Stimulated activated CD4-positive, alpha-beta T cell treated with anti-CD3 and anti-CD28 coated beads, Interleukin-2, amount 100 ng/mL, for 4 hours (primary cell): ENCODE measurements around the gene DDX10.

Experiments used
- DNase-seq: peaks from one replicate; pipeline ENCODE4 v3.0.0-alpha.2; 2020; ENCODE audit warnings: low read depth

The DDX10 gene

DNA sequence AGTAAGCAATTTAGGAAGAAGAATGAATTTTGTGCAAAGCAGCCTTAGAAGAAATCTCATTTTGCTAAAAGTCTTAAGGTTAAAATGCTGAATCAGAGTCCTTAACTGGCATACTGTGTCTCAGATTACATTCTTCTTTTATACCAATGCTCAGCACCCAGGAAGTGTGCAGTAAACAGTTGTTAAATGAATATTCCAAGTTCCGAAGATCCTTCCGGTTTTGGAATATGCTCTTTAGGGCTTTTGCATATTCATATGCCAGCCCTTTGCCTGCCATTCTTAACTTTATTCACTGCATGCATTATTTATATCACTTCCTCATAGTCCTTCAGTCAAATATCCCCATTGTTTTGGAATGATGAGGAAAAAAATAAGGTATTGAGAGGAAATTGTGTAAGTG is 242.0 kb downstream of the DDX10 start:
- DNase-seq = no peak

DNA sequence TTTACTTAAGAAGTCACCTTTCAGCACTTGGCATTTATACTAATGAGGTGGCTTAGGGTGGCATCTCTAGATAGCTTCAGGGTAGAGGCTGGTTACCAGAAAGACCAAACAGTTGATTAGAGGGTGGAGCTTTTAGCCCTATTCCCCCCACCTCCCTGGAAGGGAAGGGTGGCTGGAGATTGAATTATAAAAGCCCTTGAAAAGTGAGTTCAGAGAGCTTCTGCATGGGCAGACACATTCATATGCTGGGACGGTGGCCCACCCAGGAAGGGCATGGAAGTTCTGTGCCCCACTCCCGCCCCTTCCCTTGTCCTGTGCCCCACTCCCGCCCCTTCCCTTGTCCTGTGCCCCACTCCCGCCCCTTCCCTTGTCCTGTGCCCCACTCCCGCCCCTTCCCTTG is 244.2 kb downstream of the DDX10 start:
- DNase-seq = no peak

DNA sequence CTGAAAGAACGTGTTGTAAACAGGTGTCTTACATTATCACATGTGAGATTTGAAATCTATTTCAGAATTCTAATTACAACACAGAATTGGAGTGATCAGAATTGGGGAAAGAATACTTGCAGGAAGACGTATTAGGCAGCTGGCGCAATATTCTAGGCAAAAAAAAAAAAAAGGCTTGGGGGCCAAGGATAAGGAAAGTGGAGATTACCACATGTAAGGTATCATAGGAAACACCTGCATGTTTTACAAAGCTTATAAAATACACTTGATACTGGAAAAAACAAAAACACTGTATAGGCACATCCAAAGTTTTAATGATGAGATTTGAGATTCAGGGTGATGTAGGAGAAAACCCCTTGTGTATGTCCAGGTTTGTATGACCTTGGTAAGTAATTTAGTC is 245.1 kb downstream of the DDX10 start:
- no peak for DNase-seq

DNA sequence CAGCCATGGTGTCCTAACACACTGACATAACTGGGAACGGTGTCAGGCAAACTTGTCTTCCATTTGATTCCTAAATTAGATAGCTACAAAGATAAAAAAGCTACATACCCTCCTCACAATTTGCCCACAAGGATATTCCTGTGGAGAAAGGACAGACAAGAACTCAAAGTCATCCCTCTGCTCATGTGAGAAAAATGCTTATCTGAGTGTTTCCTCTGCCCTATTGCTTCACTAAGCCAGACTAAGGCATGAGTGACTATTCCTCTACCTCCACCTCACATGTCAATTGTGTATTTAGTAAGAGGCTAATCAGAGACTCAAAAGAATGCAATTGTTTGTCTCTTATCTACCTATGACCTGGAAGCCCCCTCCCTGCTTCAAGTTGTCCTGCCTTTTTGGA is 247.7 kb downstream of the DDX10 start:
- no peak for DNase-seq

DNA sequence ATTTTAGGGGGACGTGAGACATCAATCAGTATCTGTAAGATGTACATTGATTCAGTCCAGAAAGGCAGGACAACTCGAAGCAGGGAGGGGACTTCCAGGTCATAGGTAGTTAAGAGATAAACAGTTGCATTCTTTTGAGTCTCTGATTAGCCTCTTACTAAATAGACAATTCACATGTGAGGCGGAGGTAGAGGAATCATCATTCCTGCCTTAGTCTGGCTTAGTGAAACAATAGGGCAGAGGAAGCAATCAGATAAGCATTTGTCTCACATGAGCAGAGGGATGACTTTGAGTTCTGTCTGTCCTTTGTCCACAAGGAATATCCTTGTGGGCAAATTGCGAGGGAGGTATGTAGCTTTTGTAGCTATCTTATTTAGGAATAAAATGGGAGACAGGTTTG is 248.3 kb downstream of the DDX10 start:
- DNase-seq = no peak

DNA sequence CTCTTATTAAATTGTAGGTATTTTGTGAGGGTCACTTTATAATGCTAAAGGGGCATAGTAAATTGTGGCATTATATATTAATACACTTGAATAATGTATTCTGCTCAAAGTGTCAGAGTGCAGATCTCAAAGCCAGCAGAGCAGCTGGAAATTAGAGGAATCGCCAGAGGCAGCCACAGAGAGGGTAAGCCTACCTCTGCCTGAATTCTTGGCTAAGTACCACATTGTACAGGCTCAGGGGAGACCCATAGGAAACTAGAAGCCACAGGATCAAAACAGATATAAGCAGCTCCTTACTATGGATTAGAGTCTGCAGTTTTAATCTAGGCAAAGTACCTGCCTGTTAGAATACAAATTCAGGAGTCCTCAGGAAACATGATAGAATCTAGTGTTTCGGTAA is 249.3 kb downstream of the DDX10 start:
- DNase-seq = no peak

DNA sequence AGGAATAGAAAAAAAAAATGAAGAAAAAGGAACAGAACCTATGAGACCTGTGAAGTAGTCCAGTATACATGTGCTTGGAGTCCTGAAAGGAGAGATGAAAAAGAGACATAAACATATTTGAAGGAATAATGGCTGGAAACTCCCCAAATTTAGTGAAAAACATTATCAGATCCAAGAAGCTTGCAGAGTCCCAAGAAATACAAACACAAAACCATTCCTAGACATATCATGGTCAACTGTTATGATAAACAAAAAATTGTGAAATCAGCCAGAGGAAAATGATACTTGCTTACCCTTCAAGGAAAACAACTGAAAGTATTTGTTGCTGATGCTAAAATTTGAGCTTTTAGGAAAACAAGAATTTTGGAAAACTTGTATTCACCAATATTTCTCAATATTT is 250.1 kb downstream of the DDX10 start:
- DNase-seq = no peak

DNA sequence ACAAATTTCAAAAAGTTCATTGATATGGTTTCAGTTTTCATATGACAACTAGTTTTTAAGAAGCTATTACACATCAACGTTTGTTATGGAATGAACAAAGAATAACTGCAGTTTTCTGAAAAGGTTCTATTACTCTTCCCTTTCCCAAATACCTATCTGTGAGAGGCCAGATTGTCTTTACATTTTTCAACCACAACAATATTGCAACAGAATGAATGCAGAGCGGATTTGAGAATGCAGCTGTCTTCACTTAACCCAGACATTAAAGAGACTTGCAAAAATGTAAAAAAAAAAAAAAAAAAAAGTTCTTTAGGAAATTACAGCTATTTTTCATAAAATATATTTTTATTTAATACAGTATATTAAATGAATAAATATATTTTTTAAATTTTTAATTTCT is 250.8 kb downstream of the DDX10 start:
- DNase-seq = no peak

DNA sequence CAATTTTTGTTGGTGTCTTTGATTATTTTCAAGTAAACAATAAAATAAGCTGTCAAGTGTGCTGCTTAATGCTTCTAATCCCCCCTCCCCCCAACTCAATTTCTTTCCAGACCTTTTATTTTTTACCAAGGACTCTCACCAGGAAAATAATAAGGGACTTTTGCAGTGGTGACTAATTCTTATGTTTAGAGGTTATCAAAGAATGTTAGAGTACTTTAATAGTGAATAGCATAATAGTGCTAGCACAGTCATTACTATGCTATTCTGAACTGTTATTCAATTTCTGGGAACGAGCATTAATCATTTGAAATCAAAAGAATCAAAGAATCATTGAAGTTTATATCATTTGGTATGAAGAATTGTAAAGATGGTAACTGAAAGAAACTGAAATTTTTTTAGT is 251.4 kb downstream of the DDX10 start:
- DNase-seq = no peak

DNA sequence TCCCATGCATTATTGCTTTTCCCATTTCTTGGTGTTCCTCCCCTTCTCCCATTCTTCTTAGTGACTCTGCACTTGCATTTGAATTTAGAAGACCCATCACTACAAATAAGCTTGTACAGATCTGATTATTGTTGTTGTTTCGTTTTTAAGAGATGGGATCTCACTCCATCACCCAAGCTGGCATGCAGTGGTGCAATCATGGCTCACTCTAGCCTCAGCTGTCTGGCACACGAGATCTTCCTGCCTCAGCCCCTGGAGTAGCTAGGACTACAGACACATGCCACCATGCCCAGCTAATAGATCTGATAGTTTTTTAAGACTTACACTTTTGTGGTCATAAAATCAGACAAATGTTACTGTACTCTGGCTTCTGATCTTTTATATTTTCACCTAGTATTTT is 252.1 kb downstream of the DDX10 start:
- DNase-seq = no peak

DNA sequence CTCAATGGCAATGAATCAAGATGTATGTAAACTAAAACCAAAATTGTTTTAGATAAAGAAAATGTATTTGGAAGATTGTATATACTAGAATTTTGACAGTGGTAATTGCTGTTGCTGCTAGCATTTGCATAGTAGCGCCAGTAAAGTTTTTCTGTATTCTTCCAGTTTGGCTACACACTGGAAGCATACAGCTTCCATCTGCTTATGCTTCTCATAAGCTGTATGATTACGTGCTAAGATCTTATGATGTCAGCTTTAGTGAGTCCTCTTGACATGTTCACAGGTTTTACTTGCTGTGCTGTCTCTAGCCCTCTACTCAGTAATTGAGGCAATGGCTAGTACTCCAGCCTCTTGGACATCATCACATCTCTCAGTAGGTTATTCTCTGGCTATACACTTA is 256.3 kb downstream of the DDX10 start:
- DNase-seq = no peak

DNA sequence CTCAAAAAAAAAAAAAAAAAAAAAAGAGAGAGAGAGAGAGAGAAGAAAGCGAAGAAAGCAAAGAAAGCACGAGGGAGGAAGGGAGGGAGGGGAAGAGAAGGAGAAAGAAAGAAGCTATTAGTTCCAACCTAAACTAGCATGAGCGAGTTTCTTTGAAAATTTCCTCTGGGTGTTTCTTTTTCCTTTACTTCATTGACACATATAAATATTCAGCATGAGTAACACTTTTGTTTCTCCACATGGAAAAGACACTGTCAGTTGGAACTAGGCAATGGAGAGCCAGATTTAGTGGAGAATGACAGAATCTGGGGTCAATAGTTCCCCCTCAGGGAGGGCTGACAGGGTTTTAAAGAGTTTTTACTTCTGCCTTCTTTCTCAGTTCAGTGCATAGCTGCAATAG is 257.4 kb downstream of the DDX10 start:
- DNase-seq = no peak

DNA sequence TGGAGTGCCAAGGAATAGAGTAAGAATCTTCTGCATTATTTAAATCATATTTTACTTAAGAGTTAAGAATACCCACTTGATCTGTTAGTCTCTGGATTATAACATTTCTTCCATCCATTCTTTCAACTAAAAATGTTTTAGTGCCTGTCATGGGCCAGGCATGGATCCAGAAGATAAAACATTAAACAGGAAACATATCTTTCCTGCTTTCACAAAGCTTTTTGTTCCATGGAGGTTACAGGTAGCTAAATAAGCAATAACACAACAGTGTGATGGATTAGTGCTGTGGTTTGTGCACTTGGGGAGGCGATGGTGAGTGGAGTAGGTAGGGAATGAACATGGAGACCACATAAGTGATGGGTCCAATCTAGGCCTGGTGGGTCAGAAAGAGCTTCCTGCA is 258.5 kb downstream of the DDX10 start:
- no peak for DNase-seq

DNA sequence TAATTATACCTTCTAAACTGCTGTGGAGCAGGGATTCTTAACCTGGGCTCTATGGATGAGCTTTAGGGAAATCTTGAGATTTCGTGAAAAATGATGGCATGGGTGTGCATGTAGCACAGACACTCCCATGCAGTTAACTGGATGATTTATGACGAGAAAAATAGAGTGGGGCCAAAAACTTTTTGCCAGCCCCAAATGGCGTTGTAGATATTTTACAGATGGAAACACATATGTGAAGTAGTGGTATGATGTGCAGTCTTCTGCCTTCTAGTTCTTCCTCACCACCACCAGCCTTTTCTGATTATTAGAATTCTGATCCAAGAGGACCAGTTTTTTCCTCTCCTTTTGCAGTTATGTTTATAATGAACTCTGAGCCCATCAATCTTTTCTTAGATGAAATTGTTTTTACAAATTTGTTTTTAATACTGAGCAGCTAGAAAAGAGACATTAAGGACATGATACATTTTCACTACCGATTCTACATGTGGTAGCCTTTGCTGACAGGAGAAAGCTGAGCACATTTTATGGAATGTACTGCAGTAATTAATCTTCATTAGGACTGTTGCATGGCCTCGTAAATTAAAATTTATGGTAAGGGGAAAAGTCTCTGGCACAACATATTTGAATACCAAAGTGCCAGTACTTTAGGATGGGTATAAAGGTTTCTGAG is 261.4 kb downstream of the DDX10 start:
- no peak for DNase-seq

DNA sequence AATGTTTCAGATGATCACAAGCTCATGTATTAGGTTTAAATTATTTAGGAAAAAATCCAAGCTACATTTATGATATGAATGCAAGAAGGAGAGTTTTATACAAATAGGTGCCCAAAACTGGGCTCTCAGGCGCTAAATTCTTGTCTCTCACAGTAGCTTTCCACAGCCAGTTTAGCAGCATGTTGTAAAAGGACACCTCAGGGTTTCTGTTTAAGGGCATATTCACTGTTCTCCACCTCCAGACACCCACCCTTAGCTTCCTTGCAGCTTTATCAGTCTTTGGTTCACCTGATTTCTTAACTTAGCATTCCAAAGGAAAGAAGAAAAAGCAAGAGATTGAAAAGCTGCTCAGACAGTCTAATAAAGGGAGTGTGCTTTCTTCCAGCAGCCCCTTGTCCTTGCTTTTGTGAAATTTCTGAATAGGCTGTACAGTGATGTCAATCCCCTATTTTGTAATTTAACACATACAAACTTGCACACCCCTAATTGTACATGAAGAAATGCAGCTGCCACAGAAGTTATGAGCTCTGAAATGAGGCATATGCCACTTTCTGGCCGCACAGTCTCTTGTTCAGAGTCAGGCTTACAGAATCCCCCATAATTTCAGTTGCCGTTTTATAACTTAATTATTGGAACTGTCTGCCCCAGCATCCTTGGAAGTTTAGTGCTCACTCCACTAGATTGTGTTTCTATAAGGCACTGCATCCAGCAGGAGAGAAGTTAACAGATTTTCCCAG is 262.1 kb downstream of the DDX10 start:
- DNase-seq = no peak

DNA sequence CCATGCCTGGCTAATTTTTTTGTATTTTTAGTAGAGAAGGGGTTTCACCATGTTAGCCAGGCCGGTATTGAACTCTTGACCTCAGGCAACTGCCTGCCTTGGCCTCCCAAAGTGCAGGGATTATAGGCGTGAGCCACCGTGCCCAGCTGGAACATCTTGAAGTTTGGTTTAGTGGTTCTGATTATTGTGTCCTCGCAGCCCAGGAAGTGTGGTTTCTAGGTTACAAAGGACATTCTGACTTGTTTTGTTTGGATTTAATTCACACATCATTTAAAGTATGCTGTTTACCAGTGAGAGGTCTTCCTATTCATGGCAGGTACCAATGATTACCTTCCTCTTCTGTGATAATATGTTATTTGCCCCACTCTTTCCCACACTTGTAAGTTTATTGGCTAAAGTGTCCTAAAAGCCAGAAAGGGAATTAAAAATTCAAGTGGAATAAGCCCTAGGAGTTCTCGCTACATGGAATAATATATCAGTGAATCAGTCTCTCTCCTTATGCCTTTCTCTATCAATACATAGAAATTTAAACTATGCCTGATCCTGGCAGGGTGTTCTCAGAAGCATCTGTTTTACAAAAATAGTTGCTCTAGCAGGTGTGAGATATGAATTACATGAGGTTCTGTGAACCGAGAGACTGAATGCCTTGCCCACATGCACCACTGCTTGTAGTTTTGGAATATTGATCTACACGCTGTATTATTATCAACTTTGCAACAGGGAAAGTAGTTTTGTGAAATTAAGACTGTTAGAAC is 263.1 kb downstream of the DDX10 start:
- DNase-seq = no peak

DNA sequence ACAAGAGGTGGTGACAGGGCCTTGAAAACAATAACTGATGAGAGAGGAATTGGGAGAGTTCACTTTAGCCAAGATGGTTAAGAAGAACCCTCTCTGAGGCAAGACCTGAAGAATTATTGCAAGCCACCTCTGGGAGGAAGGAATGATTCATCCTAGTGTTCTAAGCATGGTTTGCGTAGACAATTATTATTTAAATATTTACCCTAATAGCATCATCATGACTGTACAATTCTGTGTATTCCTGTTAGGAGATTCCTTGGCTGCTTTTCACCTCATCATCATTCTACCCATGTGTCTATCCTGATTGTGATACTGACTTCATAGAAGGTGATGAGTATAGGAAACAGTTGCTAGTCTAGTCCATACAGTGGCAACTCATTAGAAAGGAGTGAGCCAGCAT is 264.4 kb downstream of the DDX10 start:
- DNase-seq = no peak

DNA sequence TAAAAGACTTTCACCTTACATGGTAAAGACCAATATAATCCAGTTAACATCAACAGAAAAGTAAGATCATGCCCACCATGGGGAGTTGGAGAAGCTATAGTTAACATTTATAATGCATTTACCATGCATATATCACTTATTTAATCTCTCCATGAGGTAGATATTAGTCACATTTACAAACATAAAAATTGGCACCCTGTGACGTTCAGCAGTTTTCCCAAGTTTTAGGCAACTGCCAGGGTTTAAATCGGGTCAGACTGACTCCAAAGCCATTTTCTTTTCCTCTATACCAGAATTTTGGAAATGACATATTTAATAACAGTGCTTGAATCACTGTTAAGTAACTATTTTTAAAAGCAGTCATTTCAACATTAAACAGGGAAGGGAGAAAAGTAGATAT is 266.3 kb downstream of the DDX10 start:
- no peak for DNase-seq

DNA sequence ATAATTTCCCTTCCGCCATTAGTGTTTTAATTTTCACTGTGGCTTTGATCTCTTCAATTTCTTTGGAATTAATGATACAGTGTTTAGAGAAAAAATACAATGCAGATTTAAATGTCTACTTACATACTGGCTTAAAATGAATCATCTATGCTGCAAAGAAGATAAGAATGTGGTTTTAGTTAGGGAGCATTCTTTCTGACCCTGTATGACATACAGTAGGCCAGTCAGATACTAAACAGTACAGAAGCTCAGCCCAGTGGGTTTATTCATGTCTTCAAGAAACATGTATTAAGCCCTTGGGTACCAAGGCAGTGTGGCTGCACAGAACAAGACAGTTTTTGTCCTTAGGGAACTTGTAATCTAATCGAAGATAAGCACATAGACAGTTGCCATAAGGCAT is 268.8 kb downstream of the DDX10 start:
- no peak for DNase-seq

DNA sequence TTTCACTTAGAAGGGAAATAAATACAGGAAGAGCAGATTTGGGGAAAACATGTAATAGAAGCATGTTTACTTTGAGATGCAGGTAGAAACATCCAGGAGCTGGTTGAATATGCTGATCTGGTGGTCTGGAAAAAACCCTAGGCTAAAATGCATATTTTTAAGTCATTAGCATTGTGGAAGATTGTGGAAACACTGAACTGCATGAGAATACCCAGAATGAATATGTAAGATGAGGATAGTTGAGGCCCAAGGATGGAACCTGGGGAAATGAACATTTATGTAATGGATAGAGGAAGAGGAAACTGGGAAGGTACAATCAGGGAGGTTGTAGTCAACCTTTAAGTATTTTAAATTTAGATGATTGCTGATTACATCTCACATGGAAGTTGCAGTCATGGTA is 269.4 kb downstream of the DDX10 start:
- DNase-seq = no peak

DNA sequence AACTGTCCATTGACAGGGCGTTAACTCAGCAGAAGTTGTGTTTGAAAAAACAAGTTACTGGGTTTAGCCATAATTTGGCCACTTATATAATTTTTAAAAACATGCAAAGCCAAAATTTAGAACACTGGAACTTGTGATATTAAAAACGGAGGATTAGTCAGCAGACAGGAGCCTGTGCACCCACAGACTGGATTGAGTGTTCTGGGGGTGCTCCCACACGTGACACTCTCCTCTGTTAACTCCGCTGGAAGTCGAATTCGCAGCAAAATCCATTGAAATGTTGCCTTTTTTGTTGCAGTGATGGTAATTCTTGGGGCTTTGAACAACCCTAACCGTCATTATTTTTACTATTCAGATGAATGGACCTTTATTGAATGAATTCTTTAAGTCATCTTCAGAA is 269.8 kb downstream of the DDX10 start:
- no peak for DNase-seq

DNA sequence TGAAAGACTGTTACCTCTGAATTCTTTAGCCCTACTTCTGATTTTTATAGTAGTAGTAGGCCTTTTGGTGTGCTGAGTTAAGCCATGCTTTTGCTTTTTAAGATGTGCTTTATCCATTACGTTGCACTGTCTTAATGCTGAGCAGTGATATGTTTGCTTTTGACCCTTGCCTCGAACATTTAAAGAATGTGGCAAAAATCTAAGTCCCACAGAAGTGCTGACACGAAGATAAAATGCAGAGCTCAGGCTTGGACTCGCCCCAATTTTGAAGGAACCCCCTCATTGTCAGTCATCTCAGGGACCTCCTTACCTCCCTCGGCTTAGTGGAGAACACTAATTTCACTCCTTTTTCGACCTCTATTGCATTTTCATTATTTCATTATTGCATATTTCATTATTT is 272.9 kb downstream of the DDX10 start:
- DNase-seq = no peak

DNA sequence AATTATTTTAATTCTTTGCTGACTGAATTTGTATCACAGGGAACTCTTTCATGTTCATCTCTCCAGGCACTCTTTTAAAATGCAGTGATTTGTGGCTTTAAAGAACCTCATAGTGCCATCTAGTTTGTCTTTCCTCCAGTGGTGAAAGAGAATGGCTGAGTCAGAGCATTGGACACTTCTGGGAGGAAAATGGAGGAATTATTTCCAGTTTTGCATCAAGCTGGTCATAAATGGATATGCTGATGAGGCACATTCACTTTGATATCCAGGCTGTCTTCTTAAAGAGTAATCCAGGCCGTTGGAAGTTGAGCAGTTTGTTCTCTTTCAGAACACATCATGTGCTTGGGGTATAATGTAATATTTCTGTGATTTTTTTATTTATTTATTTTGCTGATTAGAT is 273.7 kb downstream of the DDX10 start:
- DNase-seq = no peak
